Activated naive CD4-positive, alpha-beta T cell treated with anti-CD3 and anti-CD28 coated beads for 36 hours (primary cell): ENCODE results near the gene SHANK1. TPM values are rescaled to one million over a fixed set of nuclear protein-coding genes. Genes with fewer than 3 reads are reported as not detected.

Experiments used
- total RNA-seq, 2 experiments: library from RNA; stranded (reverse); gene quantifications; one replicate each; pipeline ENCODE4 v1.2.3, GENCODE V29; 2021

The SHANK1 gene
- total RNA-seq, 2 experiments from 2014 or later, result not detected

Other genes with a start within 250 kb of the SHANK1 start
- gene EMC10, start 243.3 kb downstream of the SHANK1 start, total RNA-seq, result 10 to 100 TPM; 28.4 to 29.2 TPM
- under 1 TPM in 1 of 2 experiments, not detected in 1; 0.57 TPM for gene GARIN5A, start 243.0 kb downstream of the SHANK1 start, total RNA-seq
- 10 to 100 TPM; 17.2 to 17.9 TPM for gene JOSD2, start 208.6 kb downstream of the SHANK1 start, total RNA-seq
- gene ASPDH, start 205.9 kb downstream of the SHANK1 start, total RNA-seq, result not detected
- not detected for gene LRRC4B, start 151.4 kb downstream of the SHANK1 start, total RNA-seq
- not detected for gene SYT3, start 79.9 kb downstream of the SHANK1 start, total RNA-seq
- gene C19orf81, start 70.4 kb downstream of the SHANK1 start, total RNA-seq, result 1 to 10 TPM; 1.5 to 1.7 TPM
- gene CLEC11A, start 3.6 kb upstream of the SHANK1 start, total RNA-seq, result 1 to 10 TPM in 1 of 2 experiments, under 1 TPM in 1; 0.69 to 1.4 TPM
- not detected for gene GPR32, start 50.7 kb upstream of the SHANK1 start, total RNA-seq
- not detected for gene ACP4, start 70.6 kb upstream of the SHANK1 start, total RNA-seq
- gene KLK1, start 104.0 kb upstream of the SHANK1 start, total RNA-seq, result 1 to 10 TPM in 1 of 2 experiments, under 1 TPM in 1; 0.79 to 1.1 TPM
- gene KLK15, start 113.8 kb upstream of the SHANK1 start, total RNA-seq, result not detected
- not detected for gene KLK3, start 135.1 kb upstream of the SHANK1 start, total RNA-seq
- not detected for gene KLK2, start 153.6 kb upstream of the SHANK1 start, total RNA-seq
- not detected for gene KLK4, start 191.6 kb upstream of the SHANK1 start, total RNA-seq
- gene KLK5, start 233.2 kb upstream of the SHANK1 start, total RNA-seq, result not detected
- gene KLK6, start 249.8 kb upstream of the SHANK1 start, total RNA-seq, result not detected